GM19468 (cell line): ENCODE results near the gene IGSF11.
"Not testable (repeated sequence)": the region's sequence is repeated elsewhere in the genome, so short reads cannot be mapped to it uniquely, and the experiment has no call there.

Source experiments
- ATAC-seq: cut with Tn5 transposase; IDR thresholded peaks from one replicate; pipeline ENCODE4 v1.9.1; 2021; ENCODE audit warnings: mild to moderate bottlenecking, moderate library complexity, moderate number of reproducible peaks; ENCODE audit not compliant: unreplicated experiment; ENCODE audit errors: extremely low read depth

The IGSF11 gene, protein sequence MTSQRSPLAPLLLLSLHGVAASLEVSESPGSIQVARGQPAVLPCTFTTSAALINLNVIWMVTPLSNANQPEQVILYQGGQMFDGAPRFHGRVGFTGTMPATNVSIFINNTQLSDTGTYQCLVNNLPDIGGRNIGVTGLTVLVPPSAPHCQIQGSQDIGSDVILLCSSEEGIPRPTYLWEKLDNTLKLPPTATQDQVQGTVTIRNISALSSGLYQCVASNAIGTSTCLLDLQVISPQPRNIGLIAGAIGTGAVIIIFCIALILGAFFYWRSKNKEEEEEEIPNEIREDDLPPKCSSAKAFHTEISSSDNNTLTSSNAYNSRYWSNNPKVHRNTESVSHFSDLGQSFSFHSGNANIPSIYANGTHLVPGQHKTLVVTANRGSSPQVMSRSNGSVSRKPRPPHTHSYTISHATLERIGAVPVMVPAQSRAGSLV

DNA sequence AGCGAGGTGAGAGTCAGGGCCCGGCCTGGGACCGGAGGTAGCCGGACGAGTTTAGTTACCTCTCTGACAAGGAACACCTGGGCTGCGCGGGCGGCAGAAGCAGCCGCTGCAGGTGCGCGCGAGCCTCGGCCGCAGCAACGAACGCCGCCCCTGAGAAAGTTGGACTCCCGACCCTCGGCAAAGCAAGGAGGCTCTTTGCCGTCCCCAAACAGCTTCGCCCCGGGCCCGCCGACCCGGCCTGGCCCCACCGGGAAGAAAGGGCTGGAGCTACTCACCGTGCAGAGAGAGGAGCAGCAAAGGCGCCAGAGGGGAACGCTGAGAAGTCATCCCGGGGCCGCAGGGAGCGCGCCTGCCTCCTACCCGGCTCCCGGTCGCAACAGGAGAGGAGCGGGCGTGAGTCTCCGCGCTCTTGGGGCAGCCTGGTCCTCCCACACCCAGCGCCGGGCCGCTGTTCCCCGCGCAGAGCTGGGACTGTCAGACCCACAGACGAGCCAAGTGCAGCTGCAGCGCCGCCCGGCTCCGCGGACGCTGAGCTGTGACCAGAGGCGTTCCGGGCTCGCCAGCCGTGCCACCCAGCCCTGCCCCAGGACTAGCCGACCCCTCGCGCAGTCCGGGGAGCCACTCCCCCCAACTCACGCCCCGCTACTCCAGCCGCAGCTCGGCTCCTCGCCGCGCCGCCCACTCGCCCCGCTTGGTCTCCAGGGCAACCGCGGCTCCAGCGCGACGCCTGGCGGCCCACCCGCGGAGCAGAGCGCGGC, at the start of gene IGSF11:
IGSF11 (minus strand) TSS at position 591 of the 758 bp plus-strand sequence; CDS start at position 327, 264 bp downstream.
- ATAC-seq: peak; percentile 86

DNA sequence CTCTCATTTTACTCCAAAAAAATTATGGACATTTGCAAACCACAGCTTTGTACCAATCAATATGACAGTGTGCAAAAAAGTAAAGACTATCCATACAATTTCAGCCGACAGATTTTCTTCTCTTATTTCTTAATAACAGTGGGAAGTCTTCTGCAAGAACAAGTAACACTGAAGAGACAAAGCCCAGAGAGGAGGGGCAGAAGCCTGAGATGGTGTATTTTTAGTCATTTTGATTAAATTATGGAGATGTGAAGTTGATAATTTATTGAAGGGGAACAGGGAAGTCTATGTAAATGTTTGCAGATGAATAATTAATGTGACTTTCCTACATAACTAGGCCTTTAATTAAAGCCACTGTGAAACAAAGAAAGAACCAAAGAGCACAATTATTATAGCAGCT, 45.7 kb upstream of the IGSF11 start:
- ATAC-seq: no peak

DNA sequence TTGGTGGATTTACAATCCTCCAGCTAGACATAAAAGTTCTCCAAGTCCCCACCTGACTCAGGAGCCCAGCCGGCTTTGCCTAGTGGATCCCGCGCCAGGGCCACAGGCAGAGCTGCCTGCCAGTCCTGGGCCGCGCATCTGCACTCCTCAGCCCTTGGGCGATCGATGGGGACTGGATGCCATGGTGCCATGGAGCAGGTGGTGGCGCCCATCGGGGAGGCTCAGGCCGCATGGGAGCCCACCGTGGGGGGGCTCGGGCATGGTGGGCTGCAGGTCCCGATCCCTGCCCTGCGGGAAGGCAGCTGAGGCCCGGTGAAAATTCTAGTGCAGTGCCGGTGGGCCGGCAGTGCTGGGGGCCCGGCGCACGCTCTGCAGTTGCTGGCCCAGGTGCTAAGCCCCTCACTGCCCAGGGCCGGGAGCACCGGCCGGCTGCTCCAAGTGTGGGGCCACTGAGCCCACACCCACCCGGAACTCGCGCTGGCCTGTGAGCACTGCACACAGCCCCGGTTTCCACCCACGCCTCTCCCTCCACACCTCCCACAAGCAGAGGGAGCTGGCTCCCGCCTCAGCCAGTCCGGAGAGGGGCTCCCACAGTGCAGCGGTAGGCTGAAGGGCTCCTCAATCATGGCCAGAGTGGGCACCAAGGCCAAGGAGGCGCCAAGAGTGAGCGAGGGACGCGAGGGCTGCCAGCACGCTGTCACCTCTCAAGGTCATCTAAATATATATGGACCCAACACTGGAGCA, 38.8 kb upstream of the IGSF11 start:
- ATAC-seq: no peak

DNA sequence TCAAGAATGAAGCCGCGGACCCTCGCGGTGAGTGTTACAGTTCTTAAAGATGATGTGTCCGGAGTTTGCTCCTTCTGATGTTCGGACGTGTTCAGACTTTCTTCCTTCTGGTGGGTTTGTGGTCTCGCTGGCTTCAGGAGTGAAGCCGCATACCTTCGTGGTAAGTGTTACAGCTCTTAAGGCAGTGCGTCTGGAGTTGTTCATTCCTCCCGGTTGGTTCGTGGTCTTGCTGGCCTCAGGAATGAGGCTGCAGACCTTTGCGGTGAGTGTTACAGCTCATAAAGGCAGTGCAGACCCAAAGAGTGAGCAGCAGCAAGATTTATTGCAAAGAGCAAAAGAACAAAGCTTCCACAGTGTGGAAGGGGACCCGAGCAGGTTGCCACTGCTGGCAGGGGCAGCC, 37.8 kb upstream of the IGSF11 start:
- not testable (repeated sequence) for ATAC-seq

DNA sequence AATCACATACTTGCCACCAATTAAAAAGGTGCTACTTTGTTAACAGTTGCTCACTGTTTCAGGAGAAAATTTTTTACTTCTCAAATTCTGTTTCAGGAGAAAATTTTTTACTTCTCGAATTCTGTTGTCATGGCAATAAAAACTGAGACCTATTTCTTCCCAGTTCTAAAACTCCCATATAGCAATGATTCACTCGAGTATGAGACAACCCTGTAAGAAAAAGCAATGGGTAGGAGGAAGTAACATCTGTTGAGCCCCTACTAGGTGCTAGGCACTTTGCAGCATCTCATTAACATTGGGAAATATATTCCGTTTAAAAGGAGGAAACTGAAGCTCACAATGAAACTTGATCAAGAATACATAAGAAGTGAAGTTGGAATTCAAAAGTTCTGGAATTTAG, 35.1 kb upstream of the IGSF11 start:
- ATAC-seq: no peak

DNA sequence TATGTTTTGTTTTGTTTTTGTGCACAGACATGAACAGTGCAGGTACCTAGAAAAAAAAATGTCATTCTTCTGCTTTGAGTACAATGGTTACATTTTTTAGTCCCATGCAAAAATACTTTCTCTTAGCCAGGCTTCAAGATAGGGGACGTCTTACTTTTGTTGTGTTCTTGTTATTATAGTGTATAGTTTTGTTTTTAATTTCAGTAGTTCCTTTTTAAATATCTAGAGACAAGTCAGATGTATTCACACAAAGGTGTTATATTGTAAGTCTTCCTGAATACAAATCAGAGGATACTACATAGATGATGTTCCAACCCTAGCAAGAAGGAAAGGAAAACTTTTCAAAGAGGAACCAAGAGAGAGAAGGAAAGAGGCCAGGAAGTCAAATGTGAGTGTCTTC, 28.8 kb upstream of the IGSF11 start:
- ATAC-seq: no peak

DNA sequence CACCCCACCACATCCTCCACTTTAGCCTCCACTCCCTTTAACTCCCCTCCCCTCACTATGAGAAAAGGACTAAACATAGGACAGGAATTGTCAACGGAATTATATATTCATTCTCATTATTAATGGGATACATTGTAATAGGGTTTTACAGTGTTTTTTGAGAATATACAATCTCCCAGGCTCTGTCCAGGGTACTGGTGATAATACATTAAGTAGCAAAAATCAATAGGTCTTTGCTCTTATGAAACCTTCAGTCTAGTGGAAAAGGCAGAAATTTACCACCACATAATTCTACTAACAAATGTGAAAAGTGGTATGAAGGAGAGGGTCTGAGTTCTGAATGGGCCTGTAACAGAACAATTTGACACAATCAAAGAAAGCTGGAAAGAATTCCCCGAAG, 28.2 kb upstream of the IGSF11 start:
- no peak for ATAC-seq

DNA sequence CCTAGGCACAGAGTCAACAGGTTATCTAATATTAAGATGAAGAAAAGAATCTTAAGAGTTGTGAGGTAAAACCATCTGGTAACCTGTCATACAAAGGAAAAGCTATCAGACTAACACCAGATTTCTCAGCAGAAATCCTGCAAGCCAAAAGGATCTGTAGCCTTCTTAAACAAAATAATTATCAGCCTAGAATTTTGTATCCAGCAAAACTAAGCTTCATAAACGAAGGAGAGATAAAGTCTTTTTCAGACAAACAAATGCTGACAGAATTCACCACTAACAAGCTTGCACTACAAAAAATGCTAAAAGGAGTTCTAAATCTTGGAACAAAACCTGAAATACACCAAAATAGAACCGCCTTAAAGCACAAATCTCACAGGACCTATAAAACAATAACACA, 9.9 kb upstream of the IGSF11 start:
- no peak for ATAC-seq

DNA sequence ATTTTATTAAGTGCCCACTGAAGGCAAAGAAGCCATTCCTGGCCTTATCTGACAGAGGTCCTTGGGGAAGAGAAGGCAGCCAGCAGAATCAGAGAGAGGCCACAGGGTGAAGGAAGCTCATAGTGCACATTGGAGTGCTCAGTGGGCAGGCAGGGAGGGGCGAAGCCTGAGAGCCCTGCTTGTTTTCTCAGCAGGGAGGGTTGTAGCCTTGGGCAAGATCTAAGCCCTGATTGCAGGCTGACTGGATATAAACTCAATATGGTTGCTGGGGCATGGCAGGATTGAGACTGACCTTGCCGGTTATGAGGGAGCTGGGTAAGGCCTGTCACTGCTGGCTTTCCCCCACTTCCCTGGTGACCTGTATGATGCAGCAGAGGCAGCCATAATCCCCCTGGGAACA, 7.5 kb upstream of the IGSF11 start:
- ATAC-seq: no peak

DNA sequence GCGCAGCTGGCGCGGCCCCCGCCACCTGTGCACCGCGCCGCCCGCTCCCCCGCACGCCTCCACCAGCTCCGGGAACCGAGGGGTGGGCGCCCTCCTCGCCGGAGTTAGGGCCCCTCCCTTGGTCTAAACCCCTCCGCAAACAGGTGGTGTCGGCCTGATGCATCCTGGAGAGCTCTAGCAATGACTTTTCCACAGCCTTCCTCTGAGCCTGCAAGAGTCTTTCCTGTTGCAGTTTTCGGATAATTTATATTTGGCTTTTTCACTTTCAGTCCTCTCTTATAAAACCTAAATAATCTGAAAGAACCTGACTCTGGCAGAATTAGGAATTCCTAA, 334 bp upstream of the IGSF11 start:
- no peak for ATAC-seq

DNA sequence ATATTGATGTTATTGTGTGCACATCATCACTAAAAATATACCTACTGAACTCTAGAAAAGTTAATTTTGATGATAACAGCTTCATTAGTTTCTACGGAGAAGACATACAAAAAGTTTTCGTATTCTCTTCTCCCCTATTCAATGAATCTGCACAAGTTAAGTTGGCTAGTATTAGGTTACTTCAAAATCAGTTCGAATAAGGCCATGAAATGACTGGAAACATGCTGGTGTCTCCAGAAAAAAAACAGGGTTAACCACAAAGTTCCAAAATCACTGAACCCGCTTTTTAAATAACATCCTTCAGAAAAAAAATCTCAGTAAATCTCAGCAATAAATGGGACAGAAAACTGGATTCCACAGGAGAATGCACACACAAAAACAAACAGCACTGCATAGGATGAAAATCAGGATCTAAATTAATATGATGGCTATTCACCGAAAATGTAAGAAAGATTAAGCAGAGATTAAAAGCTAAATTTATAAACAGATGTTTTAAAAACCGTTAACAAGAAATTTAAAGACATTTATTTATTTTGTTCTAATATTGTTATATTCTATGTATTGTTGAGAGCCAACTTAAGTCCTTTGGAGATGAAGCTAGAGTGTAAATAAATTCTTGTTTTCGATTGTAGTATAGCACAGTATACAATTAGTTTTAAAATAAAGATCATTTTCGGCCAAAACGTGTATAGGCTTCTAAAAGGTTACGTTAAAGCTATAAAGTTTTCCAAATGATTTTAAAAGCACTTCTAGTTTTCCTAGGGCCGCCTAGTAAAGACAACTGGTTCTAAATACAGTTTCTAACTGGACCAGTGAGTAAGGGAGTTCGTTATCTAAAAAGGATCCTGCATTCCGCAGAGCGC, 1.0 kb downstream of the IGSF11 start:
- ATAC-seq: no peak

DNA sequence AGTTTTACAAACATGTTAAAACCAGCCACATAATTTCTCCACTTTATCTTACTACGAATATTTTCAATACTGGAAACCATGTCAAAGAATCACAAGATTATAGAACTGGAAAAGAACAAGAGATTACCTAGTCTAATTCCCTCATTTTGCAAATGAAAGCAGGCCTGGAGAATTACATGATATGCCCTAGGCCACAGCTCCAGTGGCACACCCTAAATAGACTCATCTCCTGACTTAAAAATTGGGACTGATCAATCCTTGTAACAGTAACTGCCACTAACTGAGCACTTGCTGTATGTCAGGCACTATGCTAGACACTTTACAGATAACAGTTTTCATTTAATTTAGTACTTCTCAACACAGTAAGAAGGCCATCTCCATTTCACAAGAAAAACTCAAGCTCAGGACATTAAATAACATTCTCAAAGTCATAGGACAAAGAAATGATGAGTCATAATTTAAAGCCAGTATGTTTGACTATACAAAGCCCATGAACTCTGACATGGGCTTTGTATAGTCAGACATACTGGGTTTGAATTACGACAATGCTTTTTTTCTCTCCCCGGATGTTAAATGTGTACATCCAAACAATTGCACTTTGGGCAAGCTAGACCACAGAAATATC, 9.4 kb downstream of the IGSF11 start:
- ATAC-seq: no peak

DNA sequence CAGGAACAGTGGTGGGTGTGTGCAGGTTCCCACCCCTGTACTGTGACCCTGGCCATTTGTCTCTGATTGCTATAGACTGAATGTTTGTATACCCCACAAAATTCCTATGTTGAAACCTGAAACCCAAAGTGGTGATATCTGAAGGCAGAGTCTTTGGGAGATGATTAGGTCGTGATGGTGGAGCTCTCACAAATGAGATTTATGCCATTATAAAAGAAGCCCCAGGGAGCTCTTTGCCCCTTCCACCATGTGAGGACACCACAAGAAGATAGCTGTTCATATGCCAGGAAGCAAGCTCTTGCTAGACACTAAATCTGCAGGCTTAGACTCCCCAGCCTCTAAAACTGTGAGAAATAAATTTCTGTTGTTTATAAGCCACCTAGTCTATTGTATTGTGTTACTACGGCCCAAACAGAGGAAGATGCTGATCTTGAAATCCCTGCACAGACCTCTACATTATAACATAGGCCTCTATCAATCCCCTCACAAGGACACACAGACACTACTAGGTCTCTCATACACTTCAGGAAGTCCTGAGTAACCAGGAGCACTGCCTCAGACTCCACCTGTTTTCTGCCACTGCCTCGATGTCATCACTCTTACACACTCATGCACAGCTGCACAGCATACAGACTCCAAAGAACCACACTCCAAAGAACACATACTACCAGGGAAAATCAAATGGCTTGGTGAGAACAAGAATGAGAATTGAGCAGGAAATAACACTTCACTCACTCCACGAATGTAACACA, 14.7 kb downstream of the IGSF11 start:
- ATAC-seq: no peak

DNA sequence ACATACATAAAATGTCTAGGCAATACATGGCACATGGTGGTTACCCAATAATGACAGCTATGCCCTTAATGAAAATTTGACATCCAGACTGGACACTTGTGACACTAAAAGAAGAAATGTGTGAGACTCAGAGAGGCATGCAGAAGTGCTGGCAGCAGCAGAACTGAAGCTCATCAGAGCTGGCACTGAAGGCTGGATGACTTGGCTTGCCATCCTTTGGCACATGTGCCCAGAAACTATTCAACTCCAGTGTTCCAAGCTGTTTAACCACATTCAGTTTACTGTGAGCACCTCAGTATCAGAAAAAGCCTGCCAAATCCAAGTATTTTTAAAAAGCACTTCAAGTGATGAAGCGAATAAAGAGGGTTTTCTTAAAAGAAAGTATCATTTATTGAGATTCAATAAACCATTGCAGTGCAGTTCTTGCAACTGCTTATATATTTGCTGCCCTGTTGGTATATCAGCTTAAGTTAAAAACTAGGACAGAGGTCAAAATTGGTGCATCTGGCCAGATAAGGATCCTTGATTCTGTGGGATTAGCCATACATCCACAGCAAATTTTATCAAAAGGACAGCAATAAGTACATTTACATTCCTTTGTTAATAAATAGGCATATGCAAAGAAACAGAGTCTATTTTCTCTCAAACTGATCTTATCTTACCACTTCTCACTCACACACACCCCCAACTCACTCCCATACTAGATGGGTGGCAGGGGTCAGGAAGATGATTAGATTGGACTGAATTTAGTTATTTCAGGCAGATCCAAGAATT, 15.8 kb downstream of the IGSF11 start:
- ATAC-seq: no peak

DNA sequence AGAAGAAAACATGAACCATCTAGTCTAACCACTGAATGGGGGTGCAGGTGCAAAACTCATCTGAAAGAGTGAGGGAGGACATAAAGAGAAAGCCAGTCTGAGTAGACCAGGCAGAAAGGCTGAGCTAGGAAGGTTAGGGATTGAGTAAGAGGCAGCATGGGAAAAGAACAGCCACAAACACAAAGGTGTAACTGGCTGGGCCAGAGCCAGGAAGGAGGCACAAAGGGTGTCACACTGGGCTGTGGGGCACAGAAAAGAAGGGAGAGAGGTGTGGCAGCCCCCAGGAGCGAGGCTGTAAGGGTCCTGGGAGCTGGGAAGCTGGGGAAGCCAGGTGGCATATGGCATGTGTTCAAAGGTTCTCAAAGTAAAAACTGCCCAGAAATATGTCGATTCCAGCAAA, 18.7 kb downstream of the IGSF11 start:
- ATAC-seq: no peak

DNA sequence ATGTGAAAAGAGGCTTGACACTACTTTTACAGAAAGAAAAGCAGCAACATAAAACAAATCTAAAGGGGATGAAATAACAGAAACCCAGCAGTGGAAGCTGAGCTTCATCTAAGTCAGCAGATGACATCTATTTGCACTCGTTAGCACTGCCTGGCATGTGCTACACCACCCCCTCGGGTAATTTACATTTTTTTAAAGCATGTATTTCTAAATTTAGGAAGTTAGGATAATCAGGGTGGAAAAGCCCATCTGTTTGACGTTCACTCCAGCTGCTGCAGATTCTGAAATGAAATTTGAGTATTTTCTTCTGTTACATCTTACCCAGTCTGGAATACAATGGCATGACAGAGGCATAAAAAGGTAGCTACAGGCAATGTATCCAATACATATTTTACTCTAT, 20.7 kb downstream of the IGSF11 start:
- no peak for ATAC-seq

DNA sequence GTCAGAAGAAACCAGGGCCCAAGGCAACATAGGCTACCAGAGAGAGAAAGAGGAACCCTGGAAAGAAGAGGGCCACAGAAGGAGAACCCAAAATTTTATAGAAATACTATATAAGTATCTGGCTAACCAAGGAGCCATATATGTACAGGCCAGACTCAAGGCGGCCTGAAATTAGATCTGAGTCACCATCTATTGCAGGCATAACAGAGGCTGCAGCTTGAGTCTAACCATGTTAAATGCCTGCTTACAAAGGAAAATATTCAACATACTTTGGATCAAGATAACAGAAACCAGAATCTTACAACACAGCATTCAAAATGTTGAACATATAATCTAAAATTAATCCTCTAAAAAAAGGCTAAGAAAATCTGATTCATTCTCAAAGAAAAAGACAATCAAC, 23.1 kb downstream of the IGSF11 start:
- ATAC-seq: no peak

DNA sequence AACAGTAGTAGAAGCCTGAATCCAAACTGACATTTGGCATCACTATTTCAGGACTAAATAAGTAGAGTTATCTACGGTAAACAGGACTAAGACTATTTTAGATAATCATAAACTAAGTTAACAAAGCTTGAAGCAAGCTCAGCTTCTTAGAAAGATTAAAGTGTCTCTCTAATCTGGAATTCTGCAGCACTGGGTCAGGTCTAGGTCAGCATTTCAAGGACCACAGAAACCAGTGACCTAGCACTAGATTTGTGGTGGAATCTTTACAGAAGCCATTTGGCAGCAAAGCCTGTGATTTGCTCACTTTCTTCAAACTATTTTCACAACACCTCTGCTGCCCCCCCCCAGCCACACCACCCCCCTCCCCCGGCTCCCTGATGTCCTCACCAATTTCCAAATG, 37.5 kb downstream of the IGSF11 start:
- ATAC-seq: no peak
